HG02763 (cell line): ENCODE data around the gene CFAP97.
A peak's percentile ranks its signal among the peaks of the same experiment; 100 is the strongest.
"Not testable (repeated sequence)": the region's sequence is repeated elsewhere in the genome, so short reads cannot be mapped to it uniquely, and the experiment has no call there.

ENCODE experiments used
- ATAC-seq: cut with Tn5 transposase; IDR thresholded peaks from one replicate; pipeline ENCODE4 v1.9.1; 2021; ENCODE audit warnings: mild to moderate bottlenecking, moderate library complexity; ENCODE audit not compliant: unreplicated experiment

CFAP97 gene

GRCh38 chr4:185203486-185204237 is at the start of gene CFAP97:
Gene CFAP97 (minus strand): TSS chr4:185204000. CDS start chr4:185191196, 12,804 bp downstream.
- peak; percentile 80 for ATAC-seq

DNA sequence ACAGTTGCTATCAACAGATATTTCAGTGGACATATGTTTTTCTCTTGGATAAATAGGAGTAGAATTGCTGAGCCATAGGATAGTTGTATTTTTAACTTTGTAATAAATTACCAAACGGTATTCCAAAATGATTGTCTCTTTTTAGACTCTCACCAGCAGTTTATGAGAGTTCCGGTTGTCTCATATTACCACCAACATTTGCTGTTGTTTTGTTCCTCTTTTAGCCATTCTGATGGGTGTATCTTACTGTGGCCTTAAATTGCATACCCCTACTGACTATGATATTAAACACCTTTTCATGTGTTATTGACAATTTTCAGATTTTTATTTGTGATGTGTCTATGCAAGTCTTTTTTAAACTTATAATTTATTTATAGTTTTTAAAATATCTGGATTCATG is 45.3 kb upstream of the CFAP97 start:
- no peak for ATAC-seq

DNA sequence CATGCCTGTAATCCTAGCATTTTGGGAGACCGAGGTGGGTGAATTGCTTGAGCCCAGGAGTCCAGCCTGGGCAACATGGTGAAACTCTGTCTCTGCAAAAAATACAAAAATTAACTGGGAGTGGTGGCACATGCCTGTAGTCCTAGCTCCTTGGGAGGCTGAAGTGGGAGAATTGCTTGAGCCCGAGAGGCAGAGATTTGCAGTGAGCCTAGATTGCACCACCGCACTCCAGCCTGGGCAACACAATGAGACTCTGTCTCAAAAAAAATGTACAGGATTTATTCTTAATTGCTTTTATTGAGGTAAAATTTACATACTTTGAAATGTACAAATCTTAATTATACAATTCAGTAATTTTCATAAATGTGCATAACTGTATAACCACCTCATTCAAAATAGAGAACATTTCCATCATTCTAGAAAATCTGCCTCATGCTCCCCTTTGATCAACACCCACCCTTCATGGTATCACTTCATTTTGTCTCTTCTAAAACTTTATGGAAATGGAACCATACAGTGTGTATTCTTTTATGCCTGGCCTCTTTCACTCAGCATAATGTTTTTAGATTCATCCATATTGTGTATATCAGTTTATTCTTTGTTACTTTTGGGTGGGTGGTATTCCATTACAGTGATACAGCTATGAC is 44.7 kb upstream of the CFAP97 start:
- no peak for ATAC-seq

DNA sequence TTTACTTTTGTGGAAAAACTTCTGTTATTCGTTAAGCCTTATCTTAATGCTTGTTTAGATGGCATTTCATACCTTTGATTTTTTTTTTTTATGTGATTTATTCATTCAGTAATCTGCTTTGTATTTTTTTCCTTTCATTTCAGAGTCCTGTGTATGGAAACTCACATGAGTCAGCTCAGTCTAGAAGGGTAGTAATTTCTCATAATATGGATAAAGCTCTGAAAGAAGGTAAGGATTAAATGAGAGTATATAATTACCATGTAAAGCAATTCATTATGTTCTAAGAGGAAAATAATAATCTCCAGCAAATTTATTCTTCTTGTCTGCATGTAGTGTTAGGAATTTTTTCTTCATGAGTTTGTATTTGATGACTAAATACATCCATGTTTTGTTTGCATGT is 43.4 kb upstream of the CFAP97 start:
- no peak for ATAC-seq

DNA sequence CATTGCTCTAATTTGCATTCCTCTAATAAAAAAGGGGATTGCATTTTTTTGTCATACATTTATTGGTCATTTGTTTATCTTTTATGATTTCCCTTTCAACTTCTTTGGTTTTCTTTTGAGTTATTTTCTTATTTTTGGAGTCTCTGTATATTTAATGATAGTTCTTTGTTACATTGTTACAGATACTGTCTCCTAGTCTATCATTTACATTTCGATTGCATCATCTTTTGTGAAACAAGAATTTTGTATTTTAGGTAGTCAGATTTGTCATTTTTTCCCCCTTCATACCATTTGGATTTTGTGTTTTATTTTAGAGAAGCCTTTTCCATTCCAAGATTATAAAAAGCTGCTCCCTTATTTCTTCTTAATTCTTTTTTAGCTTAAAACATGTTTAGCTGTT is 42.7 kb upstream of the CFAP97 start:
- no peak for ATAC-seq

DNA sequence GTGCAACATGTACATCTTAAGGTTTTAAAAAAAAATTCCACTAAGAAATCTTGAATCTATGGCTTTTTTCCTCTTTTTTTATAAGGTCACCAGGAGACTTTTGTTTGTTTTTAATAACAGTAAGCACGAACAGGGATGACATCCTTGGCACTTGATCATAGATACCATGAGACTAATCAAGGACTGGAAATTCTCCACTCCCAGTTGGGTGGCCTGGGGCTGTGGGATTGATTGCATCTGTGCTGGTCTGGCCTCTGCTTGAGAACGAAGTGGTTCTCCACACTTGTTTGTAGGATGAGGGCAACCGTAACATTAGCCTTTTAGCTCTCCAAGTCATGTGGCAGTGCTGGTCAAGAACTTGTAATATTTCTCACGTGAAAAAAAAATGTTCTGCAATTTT is 41.0 kb upstream of the CFAP97 start:
- no peak for ATAC-seq

- ATAC-seq: no peak
Observed at GRCh38 chr4:185243879-185244278, 40.1 kb upstream of the CFAP97 start.

GRCh38 chr4:185242749-185243533 is 39.1 kb upstream of the CFAP97 start:
- no peak for ATAC-seq

GRCh38 chr4:185240486-185240885 is 36.7 kb upstream of the CFAP97 start:
- not testable (repeated sequence) for ATAC-seq

GRCh38 chr4:185238750-185239149 is 35.0 kb upstream of the CFAP97 start:
- ATAC-seq: no peak

DNA sequence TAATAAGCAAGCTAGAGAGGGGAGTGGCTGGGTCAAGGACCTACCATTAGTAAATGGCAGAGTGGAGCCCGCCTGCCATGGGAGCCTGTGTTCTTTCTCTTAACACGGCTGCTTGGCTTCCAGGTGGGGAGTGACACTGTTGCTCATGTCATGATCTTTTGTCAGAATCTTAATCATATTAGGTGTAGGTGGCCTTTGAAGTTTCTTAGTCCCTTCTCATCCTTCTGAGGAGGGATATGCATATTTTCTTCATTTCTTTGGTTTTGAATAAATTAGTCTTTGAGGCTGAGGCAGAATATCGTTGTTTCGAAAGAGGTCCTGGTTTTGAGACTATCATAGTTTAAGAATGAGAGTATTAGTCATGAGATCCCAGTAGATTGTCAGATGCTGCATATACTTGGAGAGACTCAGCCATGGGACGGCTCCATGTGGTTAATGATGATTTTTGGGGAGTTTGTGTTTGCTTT is 34.4 kb upstream of the CFAP97 start:
- no peak for ATAC-seq

GRCh38 chr4:185237175-185237574 is 33.4 kb upstream of the CFAP97 start:
- ATAC-seq: no peak

DNA sequence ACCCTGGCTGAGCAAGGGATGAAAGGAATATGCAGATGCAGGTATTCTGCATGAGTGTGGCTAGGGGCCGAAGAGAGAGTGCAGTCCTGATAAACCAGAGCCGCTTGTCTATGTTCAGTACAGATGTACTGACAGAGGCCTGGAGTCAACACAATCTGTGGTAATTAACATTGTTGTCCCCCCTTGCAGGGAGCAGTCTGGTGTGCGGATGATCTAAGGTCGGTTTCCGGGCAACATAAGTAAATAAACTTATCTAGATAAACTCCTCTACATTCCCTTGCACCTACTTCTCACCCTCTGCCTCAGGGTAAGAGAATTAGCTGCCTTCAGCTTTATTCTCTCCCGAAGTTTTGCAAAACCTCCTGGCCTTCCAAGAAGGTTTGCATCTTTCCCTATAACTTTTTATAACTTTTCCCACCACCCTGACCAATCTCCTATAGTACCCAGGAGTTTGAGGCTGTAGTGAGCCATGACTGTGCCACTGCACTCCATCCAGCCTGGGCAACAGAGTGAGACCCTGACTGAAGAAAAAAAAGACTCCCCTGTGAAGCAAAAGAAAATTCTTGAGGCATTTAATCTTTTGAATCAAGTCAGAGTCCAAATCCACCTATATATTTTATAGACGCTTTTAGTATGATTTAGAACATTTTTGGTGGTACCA is 32.2 kb upstream of the CFAP97 start:
- ATAC-seq: no peak

DNA sequence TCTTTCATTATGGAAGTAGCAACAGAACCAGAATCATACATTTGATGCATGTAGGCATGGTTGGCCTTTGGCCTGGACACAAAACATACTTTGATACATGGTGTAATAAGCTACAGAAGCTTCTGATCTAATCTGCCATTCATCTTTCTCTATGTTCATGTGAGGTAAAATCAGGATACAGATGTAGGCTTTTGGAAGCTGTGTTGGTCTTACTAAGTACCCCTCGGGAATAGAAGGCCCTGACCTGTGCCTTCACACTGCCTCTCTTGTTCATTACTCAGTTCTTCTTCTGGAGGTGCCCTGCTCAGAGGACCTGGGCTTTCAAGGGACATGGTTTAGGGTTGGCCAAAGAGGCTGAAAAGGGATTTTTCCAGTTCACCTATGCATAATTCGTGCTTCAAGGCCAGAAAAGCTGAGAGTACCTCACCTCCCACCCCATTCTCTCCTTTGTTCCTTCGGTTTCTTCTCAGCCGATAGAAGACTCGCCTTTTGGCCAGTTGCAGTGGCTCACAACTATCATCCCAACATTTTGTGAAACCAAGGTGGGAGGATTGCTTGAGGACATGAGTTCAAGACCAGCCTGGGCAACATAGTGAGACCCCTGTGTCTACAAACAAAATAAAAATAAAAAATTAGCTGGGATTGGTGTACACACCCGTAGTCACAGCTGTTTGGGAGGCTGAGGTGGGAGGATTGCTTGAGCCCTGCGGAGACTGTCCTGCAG is 31.5 kb upstream of the CFAP97 start:
- ATAC-seq: no peak

DNA sequence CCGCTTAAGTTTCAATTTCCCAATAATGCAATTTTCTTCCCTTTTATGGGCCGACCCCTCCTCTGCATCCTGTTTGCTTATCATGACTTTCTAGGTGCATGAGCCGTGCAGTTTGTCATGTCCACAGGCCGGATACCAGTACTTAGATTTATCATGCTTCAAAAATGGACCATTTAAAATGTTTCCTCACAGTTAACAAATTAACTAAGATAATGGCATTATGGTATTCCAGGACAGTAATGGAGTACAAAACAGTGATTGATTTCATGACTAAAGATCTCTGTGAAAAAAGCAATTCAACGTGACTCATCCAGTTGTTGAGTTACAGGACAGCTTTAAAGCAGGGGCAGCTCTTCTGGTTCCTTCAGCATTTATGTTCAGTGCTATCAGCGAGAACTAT is 28.6 kb upstream of the CFAP97 start:
- no peak for ATAC-seq

GRCh38 chr4:185229021-185229818 is 25.4 kb upstream of the CFAP97 start:
- no peak for ATAC-seq

DNA sequence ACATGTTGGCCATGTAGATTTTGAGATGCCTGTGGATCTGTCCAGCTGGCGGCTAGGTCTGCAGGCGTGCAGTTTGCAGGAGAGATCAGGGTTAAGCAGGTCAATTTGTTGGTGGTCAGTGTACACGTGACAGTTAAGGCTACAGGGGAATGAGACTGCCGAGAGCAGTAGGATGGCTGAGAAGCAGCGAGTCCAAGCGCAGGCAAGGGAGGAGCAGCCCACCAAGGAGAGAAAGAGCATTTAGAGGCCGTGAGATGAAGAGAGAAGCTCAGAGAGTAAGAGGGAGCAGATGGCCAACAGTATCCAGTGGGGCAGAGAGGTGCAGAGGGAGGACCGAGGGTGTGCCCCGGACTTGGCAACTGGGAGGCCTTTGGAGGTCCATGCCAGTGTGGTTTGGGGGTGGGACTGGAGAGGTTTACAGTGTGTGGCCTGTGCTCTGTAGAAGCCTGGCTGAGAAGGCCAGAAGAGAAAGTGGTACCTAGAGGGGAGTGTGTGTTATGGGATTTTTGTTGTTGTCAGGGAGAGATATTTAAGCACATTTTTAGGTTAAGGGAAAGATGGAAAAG is 24.0 kb upstream of the CFAP97 start:
- no peak for ATAC-seq

DNA sequence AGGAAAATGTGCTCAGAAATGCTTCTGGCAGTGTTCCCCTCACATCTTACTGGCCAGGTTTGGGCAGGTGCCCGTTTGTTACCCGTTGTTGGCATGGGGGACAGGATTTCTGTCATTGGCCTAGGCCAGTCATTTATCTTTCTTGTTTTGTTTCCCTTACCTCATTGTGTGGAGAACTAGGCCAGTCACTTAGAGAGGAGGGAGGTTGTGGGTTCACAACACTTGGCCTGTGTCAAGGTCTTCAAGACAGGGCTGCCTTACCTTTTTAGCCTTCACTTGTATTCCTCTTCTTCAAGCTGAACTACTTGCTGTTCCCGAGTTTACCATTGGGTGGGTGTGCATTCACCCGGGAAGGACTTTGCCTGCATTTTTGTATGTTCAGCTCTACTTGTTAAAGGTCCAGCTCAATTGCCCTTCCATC is 23.3 kb upstream of the CFAP97 start:
- no peak for ATAC-seq

DNA sequence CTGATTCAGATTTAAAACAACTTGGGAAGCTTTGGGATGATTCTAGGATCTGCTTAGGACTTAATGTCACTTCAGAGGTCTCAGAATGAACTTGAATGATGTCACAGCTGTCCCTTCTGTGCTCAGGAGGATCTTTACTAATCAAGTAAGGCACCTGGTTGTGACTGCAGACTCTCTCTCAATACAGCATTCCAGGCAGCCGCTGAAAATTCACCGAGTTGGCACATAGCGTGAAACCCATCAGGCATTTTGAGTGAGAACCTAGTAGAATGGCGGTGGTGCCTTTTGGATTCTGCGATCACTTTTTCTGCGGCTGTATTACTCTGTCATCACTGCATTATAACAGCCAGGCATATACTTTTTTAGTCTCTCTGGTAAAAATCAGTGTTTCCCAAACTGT is 22.1 kb upstream of the CFAP97 start:
- ATAC-seq: no peak
